Testis (tissue), 2 donors: Measurements from ENCODE around the gene LDAH.

Experiments
- CTCF ChIP-seq, 3 experiments: fragments of 450-650 bp in 2 of 3; fragments of 200-600 bp in 1 of 3; sonication (generic) in 1 of 3; IDR thresholded peaks; one replicate each; pipeline ENCODE4 v1.5.1; 2016 to 2019; ENCODE audit warnings: antibody characterized with exemption in 3 of 3, mild to moderate bottlenecking in 2 of 3, moderate library complexity in 1 of 3
- POLR2A ChIP-seq: fragments of 450-650 bp; IDR thresholded peaks from one replicate; pipeline ENCODE4 v1.6.1; 2017; ENCODE audit warnings: antibody characterized with exemption, mild to moderate bottlenecking, moderate library complexity

- TF ChIP-seq CTCF (IDR thresholded peaks at IDR 0.05) (no peak), POLR2A (no peak)
Measured at GRCh38 chr2:20660506-20661420, 162.1 kb downstream of the LDAH start.
